ENCODE results near the gene PDLIM7. TPM values are rescaled to one million over a fixed set of nuclear protein-coding genes. Genes with fewer than 3 reads are reported as not detected.

PDLIM7 gene
- total RNA-seq, 1 donor from 2014 or later, result 113 TPM

GRCh38 chr5:177466861-177467260 is 30.5 kb downstream of the PDLIM7 start:
- H3K4me3 Mint-ChIP-seq (ENCODE audit: low read depth), result no peak overlapping the region
- H3K27me3 Mint-ChIP-seq, result no peaks in the 10 kb centered on the region
- H3K4me1 Mint-ChIP-seq (ENCODE audit: low read depth), result peaks cover 17% of the 10 kb centered on the region
- no peak for TF ChIP-seq CTCF (IDR thresholded peaks at IDR 0.05; ENCODE audit: unreplicated experiment)
- DNase-seq (ENCODE audit: low spot score, unreplicated experiment), result no peak
- H3K9me3 Mint-ChIP-seq (ENCODE audit: low read depth), result no peaks in the 10 kb centered on the region
- no peak overlapping the region for H3K27ac Mint-ChIP-seq
- peaks cover 41% of the 10 kb centered on the region for H3K36me3 Mint-ChIP-seq (ENCODE audit: insufficient read depth)

- H3K4me3 Mint-ChIP-seq (ENCODE audit: low read depth), result no peak overlapping the region
These were observed 32.4 kb downstream of the PDLIM7 start for GRCh38 chr5:177465044-177465443.

DNA sequence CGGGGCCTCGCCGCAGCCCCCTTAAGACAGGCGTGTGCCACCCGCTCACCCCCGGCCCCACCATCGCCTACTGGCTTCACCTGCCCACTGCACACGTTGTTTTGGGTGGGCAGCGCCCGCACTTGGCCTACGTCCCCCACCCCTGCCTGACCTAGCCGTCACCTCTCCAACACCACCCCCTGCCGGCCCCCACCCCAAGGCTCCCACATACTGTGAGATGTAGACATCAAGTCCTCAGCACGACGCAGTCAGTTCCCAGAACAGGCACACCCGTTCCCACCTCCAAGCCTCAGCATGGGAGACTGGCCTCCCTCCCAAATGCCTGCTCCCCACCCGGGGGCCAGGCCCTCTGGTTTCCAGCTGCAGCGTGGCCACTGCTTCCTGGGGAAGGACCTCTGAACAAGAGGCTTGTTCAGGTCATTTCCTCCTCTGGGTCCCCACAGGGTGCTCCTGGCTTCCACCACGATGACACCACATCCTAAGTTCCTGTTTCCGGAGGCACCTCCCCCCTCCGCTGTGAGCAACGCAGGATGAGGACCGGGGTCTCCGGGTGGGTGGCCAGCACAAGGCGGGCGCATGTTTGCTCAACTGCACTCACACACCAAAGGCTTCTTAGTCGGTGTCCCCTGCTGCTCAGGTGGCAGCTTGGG is 35.3 kb downstream of the PDLIM7 start:
- peaks cover 35% of the 10 kb centered on the region for H3K36me3 Mint-ChIP-seq (ENCODE audit: insufficient read depth)
- peaks cover 2% of the 10 kb centered on the region for H3K4me1 Mint-ChIP-seq (ENCODE audit: low read depth)
- no peak for TF ChIP-seq CTCF (IDR thresholded peaks at IDR 0.05; ENCODE audit: unreplicated experiment)
- H3K4me3 Mint-ChIP-seq (ENCODE audit: low read depth), result no peak overlapping the region
- no peaks in the 10 kb centered on the region for H3K9me3 Mint-ChIP-seq (ENCODE audit: low read depth)
- no peaks in the 10 kb centered on the region for H3K27me3 Mint-ChIP-seq
- H3K27ac Mint-ChIP-seq, result no peak overlapping the region
- DNase-seq (ENCODE audit: low spot score, unreplicated experiment), result no peak

More at GRCh38 chr5:177465044-177465443, 32.4 kb downstream of the PDLIM7 start:
- H3K36me3 Mint-ChIP-seq (ENCODE audit: insufficient read depth), result peaks cover 42% of the 10 kb centered on the region
- H3K4me1 Mint-ChIP-seq (ENCODE audit: low read depth), result peaks cover 4% of the 10 kb centered on the region
- no peak for TF ChIP-seq CTCF (IDR thresholded peaks at IDR 0.05; ENCODE audit: unreplicated experiment)
- no peak for DNase-seq (ENCODE audit: low spot score, unreplicated experiment)
- no peaks in the 10 kb centered on the region for H3K27me3 Mint-ChIP-seq
- H3K27ac Mint-ChIP-seq, result no peak overlapping the region
- H3K9me3 Mint-ChIP-seq (ENCODE audit: low read depth), result no peaks in the 10 kb centered on the region

- Mint-ChIP-seq H3K27me3 (no peaks in the 10 kb centered on the region), H3K36me3 (ENCODE audit: insufficient read depth) (peaks cover 21% of the 10 kb centered on the region), H3K4me1 (ENCODE audit: low read depth) (peaks cover 5% of the 10 kb centered on the region), H3K4me3 (ENCODE audit: low read depth) (no peak overlapping the region), H3K9me3 (ENCODE audit: low read depth) (no peaks in the 10 kb centered on the region), H3K27ac (peak overlapping the region; percentile 71)
- TF ChIP-seq CTCF (IDR thresholded peaks at IDR 0.05; ENCODE audit: unreplicated experiment), result no peak
- no peak for DNase-seq (ENCODE audit: low spot score, unreplicated experiment)
These were observed 37.4 kb downstream of the PDLIM7 start for GRCh38 chr5:177459819-177460628.

- H3K27me3 Mint-ChIP-seq, result no peaks in the 10 kb centered on the region
- no peak overlapping the region for H3K4me3 Mint-ChIP-seq (ENCODE audit: low read depth)
- H3K27ac Mint-ChIP-seq, result no peak overlapping the region
- peaks cover 21% of the 10 kb centered on the region for H3K36me3 Mint-ChIP-seq (ENCODE audit: insufficient read depth)
- H3K4me1 Mint-ChIP-seq (ENCODE audit: low read depth), result peaks cover 5% of the 10 kb centered on the region
- TF ChIP-seq CTCF (IDR thresholded peaks at IDR 0.05; ENCODE audit: unreplicated experiment), result no peak
- DNase-seq (ENCODE audit: low spot score, unreplicated experiment), result no peak
- no peaks in the 10 kb centered on the region for H3K9me3 Mint-ChIP-seq (ENCODE audit: low read depth)
These were observed 38.0 kb downstream of the PDLIM7 start for GRCh38 chr5:177459357-177459756.

Data from progenitor cell of endocrine pancreas (in vitro differentiated cells).